ENCODE results near the gene ACACB.

DNA sequence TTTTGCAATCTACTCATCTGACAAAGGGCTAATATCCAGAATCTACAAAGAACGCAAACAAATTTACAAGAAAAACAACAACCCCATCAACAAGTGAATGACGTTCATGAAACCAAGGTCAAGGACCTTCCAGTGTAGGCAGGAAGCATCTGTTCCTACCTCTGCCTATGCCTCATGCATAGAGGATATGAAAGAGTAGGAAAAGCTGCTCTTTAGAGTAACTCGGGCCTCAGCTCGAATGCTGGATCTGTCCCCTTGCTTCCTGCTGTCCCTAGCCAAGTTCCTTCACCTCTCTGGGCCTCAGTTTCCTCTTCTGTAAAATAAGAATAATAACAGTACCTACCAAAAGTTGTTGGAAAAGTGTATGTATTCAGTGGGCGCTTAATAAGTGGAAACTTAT, 127.7 kb downstream of the ACACB start:
- TF ChIP-seq, protein P1, sequence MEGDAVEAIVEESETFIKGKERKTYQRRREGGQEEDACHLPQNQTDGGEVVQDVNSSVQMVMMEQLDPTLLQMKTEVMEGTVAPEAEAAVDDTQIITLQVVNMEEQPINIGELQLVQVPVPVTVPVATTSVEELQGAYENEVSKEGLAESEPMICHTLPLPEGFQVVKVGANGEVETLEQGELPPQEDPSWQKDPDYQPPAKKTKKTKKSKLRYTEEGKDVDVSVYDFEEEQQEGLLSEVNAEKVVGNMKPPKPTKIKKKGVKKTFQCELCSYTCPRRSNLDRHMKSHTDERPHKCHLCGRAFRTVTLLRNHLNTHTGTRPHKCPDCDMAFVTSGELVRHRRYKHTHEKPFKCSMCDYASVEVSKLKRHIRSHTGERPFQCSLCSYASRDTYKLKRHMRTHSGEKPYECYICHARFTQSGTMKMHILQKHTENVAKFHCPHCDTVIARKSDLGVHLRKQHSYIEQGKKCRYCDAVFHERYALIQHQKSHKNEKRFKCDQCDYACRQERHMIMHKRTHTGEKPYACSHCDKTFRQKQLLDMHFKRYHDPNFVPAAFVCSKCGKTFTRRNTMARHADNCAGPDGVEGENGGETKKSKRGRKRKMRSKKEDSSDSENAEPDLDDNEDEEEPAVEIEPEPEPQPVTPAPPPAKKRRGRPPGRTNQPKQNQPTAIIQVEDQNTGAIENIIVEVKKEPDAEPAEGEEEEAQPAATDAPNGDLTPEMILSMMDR (IDR thresholded peaks at IDR 0.05; ENCODE audit: low read length): no peak
- no peak for TF ChIP-seq EZH2 (IDR thresholded peaks at IDR 0.05; ENCODE audit: borderline replicate concordance, low read length)

All from OCI-LY1 (cell line).